Activated CD4-positive, alpha-beta T cell treated with anti-CD3 and anti-CD28 coated beads, Interleukin-10, Interleukin-2, amounts not matched to agents 100 ng/mL and 50 ng/mL, durations not matched to agents 16 hours and 8 hours (primary cell): ENCODE results near the gene NR6A1.

Experiments
- DNase-seq: peaks from one replicate; pipeline ENCODE4 v3.0.0-alpha.2; 2020

NR6A1 gene

DNA sequence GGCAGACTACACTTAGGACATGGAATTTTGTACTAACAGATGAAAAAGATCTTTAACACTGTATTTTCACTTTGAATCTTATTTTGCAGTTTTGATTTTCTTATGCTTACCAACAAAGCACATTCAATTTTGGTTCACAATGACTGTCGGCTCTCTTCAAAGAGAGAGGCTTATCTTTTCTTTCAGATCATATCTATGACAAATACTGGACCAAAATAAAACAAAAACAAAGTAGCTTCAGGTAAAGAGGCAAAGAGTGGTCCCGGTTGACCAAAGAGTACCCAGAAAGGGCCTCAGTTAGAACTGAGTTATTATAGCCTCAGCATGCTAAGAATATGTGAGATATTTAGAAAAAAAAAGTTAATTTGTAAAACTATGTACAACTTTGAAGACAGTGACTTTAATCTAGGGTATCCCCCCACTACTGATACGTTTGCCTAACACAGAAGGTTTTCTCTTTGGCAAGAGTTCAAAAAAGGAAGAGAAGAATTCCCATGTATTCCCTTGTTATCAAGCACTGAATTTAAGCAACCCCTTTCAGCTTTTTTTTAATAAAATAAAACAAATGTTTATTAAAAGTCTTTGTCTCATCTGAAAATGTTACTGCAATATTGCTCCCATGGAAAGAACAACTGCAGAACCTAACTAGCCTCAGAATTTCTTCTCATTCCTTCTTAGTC lies 50.5 kb downstream of the NR6A1 start:
- DNase-seq = no peak

DNA sequence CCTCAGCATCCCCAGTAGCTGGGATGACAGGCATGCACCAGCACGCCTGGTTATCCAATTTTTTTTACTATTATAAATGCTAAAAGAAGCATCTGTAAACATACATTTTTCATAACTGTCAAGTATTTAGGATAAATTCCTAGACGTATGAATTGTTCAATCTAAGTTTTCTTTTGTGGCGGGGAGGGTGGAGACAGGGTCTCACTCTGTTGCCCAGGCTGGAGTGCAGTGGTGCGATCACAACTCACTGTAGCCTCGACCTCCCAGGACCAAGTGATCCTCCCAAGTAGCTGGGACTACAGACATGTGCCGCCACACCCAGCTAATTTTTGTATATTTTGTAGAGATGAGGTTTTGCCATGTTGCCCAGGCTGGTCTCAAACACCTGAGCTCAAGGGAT lies 52.2 kb downstream of the NR6A1 start:
- DNase-seq = no peak

DNA sequence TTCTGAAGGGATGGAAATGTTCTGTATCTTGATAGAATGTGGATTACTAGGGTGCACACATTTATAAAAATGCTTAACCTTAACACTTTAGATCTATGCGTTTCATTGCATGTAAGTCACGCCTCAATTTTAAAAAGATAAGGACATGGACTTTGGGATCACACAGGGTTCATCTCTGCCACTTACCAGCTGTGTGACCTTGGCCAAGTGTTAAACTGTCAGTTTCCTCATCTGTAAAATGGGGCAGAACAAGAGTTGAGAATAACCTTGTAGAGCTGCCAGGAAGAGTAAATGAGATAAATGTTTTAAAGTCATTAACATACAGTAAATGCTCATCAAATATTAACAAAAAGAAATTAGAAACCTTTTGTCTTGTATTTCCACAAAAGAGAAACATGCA lies 53.5 kb downstream of the NR6A1 start:
- DNase-seq = no peak

DNA sequence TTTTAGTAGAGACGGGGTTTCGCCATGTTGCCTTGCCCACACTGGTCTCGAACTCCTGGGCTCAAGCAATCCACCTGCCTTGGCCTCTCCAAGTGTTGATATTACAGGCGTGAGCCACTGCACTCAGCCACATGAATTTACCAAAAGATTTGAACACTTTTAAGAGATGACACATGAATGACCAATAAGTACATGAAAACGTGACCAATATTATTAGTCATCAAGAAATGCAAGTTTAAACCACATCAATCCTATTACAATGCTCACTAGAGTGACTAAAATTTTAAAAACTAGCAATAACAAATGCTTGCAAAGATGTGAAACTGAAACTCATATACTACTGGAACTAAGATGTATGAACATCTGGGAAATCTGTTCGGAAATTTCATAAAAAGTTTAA lies 54.3 kb downstream of the NR6A1 start:
- peak; percentile 61 for DNase-seq

DNA sequence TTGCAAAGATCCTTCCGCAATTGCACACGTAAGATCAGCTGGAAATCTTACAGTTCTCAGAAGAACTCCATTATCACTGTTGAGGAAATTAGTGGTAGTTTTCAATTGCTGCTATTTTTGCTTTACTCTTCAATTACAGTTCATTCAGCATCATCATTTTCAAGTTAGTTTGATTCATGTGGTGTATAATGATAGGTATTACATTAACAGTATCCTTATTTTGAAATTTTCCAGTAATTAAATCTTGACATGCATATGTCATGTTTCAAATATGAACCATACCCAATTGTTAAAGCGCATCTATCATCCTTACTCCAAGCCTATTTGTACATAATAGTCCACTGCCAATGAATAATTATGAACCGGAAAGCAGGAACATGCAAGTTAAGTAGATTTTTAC lies 60.3 kb downstream of the NR6A1 start:
- DNase-seq = no peak

DNA sequence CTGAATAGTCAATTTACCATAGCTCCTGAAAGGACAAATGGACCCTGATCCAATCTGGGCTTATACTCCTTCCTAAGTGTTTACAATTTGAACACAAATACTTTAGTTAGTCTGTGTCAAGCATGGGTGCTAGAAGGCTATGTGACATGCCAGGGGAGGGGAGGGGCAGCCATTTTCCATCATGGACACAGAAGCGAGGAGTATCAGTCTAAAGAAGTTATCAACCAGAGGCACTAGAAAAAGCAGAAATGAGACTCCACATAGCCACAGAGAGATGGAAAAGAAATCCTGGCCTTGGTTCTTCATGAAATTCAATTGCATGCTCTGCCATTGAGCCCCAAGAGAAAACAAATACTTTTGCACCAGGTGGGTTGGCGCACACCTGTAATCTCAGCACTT lies 61.8 kb downstream of the NR6A1 start:
- no peak for DNase-seq

DNA sequence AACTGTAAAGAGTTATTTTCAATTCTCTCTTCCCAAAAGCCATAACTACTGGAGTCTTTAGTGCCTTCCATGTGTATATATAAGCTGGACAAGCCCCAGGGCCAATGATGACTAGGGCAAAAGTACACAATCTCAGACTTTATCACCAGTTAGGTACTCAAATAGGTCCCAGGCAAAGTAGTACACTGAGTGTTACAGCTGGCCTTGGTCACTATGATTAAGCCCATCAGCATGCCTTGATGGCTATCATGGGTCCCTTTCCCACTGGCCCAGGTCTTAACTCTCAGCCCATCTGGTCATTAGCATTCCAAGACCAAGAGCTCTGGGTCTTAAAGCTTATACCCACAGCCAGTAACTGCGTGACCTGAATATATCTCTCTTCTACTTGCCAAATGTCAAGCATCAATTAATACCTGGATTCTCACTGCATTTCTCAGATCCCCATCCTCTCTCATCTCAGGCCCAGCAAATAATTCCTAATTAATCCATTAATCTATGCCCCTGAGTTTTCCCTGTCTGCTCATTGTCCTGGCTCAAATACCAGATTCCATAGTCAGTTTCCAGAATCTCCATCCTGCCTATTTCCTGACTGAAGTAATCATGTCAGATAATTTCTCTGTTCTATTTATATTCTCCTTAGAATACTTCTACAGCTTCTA lies 62.3 kb downstream of the NR6A1 start:
- no peak for DNase-seq

GRCh38 chr9:124708074-124708473 lies 63.0 kb downstream of the NR6A1 start:
- no peak for DNase-seq

DNA sequence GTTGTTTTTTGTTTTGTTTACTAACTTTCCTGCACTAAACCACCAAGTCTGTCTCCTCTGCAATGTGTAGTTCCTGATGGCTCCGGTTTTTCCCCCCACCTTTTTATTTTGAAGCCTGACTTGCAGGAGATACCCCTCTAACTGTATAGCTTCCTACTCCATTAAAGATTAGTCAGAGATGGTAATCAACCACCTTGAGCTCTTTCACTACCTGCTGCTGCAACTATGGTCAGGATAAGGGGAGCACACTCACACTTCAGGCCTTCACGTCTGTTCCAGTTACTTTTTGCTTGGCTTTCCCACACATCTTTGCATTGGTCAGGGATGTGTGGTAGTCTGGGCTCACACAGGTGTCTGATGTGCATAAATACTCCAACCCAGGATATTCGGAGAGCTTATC lies 63.4 kb downstream of the NR6A1 start:
- no peak for DNase-seq

GRCh38 chr9:124706685-124707084 lies 64.4 kb downstream of the NR6A1 start:
- no peak for DNase-seq

DNA sequence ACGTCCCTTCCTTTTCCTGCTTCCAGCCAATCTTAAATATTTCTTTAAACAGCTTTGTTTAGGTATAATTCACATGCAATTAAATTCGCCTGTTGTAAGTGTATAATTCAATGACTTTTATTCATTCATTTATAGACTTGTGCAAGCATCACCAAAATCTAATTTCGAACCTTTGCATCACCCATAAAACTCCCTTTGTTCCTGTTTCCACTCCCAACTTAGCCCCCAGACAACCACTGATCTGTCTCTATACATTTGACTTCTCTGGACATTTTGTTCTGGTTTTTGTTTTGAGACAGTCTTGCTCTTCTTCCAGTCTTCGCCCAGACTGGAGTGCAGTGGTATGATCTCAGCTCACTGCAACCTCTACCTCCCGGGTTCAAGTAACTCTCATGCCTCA lies 71.5 kb downstream of the NR6A1 start:
- DNase-seq = no peak

DNA sequence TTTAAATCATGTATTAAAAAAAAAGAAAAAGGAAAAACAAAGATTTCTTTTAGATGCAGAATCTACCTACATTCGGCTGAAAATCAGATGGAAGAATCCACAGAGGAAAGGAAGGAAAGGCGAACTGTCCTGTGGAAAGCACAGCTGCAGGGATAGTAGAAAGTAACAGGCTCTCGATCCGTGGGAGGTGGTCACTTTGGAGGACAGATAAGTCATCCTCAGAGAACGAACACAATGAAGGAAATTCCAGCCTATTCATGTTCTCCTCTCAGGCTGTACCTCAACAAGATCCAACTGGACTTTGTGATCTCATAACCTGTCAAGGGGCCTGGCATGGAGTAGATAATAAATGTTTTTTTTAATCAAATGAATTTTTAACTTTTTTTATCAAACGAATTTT lies 72.8 kb downstream of the NR6A1 start:
- DNase-seq = no peak

DNA sequence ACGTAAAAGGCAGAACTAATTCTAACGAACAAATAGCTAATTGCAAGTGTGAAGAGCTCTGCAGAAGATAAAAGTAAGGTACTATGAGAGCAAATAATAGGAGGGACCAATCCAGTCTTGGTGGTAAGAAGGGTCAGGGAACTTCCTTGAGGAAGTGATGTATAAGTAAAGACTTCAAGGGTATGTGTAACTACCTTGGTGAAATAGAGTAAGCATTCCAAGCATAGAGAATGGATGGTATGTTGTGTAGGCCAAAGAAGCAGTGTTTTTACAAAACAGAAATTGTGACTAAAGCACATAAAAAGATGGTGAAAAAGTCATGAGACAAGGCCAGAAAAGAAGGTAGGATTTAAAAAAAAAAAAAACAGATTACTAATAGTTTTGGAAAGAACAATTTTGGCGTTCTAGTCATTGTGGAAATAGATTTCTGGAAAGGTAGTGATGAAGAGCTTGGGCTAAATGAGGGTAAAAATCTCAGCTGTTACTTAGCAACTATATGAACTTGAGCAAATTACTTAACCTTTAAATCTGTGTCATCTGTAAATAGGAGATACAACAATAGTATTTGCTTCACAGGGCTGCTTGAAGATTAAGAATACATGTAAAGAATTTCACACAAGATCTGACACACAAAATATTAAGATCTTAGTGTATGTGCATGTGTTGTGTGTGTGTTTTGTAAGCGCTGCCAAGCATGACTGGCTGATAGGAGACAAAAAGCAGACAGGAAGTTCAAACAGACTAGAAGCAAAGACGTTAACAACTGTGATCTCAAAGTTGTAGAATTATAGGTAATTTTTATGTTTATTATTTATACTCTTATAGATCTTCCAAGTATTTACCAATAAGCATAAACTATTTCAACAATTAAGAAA lies 73.5 kb downstream of the NR6A1 start:
- no peak for DNase-seq

- DNase-seq = no peak
Observed at GRCh38 chr9:124696101-124696500, 75.0 kb downstream of the NR6A1 start.

DNA sequence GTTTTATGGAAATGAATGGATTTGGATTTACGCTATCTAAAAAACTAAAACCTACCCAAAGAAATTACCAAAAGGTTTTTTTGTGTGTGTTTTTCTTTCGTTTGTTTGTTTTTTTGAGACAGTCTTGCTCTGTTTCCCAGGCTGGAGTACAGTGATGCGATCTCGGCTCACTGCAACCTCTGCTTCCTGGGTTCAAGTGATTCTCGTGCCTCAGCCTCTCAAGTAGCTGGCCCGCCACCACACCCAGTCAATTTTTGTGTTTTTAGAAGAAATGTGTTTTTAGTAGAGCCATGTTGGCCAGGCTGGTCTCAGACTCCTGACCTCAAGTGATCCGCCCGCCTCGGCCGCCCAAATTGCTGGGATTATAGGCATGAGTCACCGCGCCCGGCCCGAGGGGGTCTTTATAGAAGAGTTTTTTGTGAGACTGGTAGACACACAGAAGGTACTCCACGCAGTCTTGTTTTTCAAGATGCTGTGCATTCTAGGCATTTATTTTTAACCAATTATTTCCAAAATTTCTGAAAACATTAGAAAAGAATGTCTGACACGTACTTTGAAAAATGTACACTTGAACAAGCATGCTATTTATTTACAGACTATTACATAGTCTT lies 75.7 kb downstream of the NR6A1 start:
- no peak for DNase-seq

GRCh38 chr9:124694414-124695279 lies 76.5 kb downstream of the NR6A1 start:
- no peak for DNase-seq

- no peak for DNase-seq
Observed at GRCh38 chr9:124693403-124693802, 77.7 kb downstream of the NR6A1 start.

GRCh38 chr9:124688238-124688904 lies 82.7 kb downstream of the NR6A1 start:
- DNase-seq = no peak

DNA sequence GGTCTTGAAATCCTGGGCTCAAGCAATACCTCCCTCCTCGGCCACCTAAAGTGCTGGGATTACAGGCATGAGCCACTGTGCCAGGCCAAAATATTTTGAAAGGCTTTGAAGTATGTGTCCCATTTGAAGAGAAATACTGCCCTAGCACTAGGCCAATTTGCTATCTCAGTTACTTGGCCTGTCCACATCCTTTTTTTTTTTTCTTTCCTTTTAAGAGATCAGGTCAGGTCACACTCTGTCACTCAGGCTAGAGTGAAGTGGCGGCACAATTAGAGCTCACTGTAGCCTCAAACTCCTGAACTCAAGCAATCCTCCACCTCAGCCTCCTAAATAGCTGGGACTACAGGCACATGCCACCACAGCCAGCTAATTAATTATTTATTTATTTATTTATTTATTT lies 84.2 kb downstream of the NR6A1 start:
- no peak for DNase-seq

GRCh38 chr9:124685217-124685616 lies 85.9 kb downstream of the NR6A1 start:
- no peak for DNase-seq

DNA sequence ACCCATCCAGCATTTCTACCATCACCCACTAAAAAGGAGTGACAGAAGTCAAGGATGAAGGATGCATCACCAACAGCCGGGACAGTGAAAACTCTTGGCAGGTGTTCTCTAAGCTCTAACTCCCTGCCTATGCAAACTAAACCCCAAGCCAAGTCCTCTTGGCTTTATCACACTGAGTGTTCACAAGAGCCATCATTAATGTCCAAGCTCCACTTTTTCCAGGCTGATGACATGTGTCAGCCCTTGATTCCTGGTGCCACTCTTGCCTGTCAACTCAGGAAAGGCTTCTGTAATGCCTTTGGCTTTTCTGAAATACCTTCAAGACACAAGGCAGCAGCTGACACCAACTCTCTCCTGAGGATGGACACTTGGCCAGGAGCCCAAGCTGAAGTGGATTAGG lies 86.9 kb downstream of the NR6A1 start:
- no peak for DNase-seq

DNA sequence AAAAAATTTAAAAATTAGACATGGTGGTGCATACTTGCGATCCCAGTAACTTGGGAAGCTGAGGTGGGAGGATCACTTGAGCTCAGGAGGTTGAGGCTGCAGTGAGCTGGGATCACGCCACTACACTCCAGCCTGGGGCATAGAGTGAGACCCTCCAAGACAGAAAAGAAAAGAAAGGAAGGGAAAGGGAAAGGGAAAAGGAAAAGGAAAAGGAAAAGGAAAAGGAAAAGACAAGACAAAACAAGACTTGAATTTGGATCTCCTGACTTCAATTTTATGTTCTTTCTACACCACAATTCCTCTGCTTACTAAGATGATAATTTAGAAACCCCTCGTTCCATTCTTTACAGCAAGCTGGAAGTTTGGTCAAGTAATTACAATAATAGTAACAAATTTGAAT lies 88.1 kb downstream of the NR6A1 start:
- DNase-seq = no peak
